ENCODE data around the gene TTC28.

DNA sequence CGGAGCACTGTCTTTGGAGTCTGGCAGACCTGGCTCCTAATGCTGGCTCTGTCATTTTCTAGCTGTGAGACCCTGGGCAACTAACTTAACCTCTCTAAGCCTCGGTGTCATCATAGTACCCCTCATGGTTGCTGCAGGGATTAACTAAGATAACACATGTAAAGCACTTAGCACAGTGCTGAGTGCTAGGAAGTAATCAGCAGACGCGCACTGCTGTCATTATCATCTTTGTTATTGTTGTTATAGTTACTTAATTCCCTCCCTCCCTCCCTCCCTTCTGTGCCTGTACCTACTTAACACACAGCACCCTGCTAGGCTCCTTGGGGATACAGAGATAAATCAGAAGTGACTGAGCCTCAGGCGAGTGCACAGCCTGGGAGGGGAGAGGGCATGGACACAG, 655.9 kb downstream of the TTC28 start:
- TF ChIP-seq, protein P1, sequence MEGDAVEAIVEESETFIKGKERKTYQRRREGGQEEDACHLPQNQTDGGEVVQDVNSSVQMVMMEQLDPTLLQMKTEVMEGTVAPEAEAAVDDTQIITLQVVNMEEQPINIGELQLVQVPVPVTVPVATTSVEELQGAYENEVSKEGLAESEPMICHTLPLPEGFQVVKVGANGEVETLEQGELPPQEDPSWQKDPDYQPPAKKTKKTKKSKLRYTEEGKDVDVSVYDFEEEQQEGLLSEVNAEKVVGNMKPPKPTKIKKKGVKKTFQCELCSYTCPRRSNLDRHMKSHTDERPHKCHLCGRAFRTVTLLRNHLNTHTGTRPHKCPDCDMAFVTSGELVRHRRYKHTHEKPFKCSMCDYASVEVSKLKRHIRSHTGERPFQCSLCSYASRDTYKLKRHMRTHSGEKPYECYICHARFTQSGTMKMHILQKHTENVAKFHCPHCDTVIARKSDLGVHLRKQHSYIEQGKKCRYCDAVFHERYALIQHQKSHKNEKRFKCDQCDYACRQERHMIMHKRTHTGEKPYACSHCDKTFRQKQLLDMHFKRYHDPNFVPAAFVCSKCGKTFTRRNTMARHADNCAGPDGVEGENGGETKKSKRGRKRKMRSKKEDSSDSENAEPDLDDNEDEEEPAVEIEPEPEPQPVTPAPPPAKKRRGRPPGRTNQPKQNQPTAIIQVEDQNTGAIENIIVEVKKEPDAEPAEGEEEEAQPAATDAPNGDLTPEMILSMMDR (IDR thresholded peaks at IDR 0.05; ENCODE audit: insufficient read depth, low read length, poor library complexity, severe bottlenecking), result no peak
- TF ChIP-seq EZH2phosphoT487 (conservative IDR thresholded peaks at IDR 0.05; ENCODE audit: low read length), result no peak

All from SU-DHL-6 (cell line).